ENCODE data around the gene SHISA7. TPM values are rescaled to one million over a fixed set of nuclear protein-coding genes. Genes with fewer than 3 reads are reported as not detected.

SHISA7 gene
- total and polyA plus RNA-seq, 4 donors = 1.6 TPM; not detected in 3

- H3K4me3 ChIP-seq (ENCODE audit: low read depth in 1 of 3, low read length in 3 of 3) = no peak overlapping the region
- H3K27me3 ChIP-seq (ENCODE audit: control insufficient read depth in 4 of 4, insufficient read depth in 4 of 4, low read length in 3 of 4) = no peaks in the 10 kb centered on the region
- TF ChIP-seq EGR1 (IDR thresholded peaks at IDR 0.05; ENCODE audit: low read depth in 2 of 2) = no peak
- no peak for TF ChIP-seq GABPA (IDR thresholded peaks at IDR 0.05 in 1 of 2, conservative IDR thresholded peaks at IDR 0.05 in 1 of 2)
- TF ChIP-seq FOXA2 (IDR thresholded peaks at IDR 0.05) = no peak
- no peak for TF ChIP-seq NR2F2 (IDR thresholded peaks at IDR 0.05)
- no peak for TF ChIP-seq MAX (IDR thresholded peaks at IDR 0.05)
- no peak for TF ChIP-seq RXRA (IDR thresholded peaks at IDR 0.05)
- no peak for TF ChIP-seq ZBTB33 (IDR thresholded peaks at IDR 0.05)
- TF ChIP-seq CTCF (IDR thresholded peaks at IDR 0.05; ENCODE audit: low read depth, low read length, missing input control) = no peak
- TF ChIP-seq HNF4G (IDR thresholded peaks at IDR 0.05) = no peak
- TF ChIP-seq FOXA1 (IDR thresholded peaks at IDR 0.05) = no peak
- TF ChIP-seq YY1 (IDR thresholded peaks at IDR 0.05) = no peak
- no peaks in the 10 kb centered on the region for H3K9me3 ChIP-seq (ENCODE audit: control insufficient read depth in 4 of 4, low read length in 3 of 4)
- no peak overlapping the region for H3K27ac ChIP-seq (ENCODE audit: low read depth in 1 of 2, low read length in 2 of 2)
- H3K4me1 ChIP-seq (ENCODE audit: control insufficient read depth in 4 of 4, insufficient read depth in 4 of 4, low read length in 3 of 4) = peaks cover 12 to 21% (median 17%) of the 10 kb centered on the region in 4 donors
- H3K36me3 ChIP-seq (ENCODE audit: control insufficient read depth in 4 of 4, insufficient read depth in 3 of 4, low read depth in 1 of 4, low read length in 3 of 4) = peaks cover 0 to 13% (median 4%) of the 10 kb centered on the region in 4 donors
- 91% methylated on average over 14 of the region's 14 CpGs for WGBS
- H3K9ac ChIP-seq (ENCODE audit: low read depth in 1 of 2, low read length in 2 of 2) = no peak overlapping the region
- DNase-seq (ENCODE audit: low spot score) = no peak
Observed at GRCh38 chr19:55456347-55456746, 13.2 kb upstream of the SHISA7 start.

- DNase-seq (ENCODE audit: low spot score) = no peak
- H3K9ac ChIP-seq (ENCODE audit: low read depth in 1 of 2, low read length in 2 of 2) = no peak overlapping the region
- no peaks in the 10 kb centered on the region for H3K9me3 ChIP-seq (ENCODE audit: control insufficient read depth in 4 of 4, low read length in 3 of 4)
- TF ChIP-seq TAF1 (conservative IDR thresholded peaks at IDR 0.05) (no peak), RAD21 (IDR thresholded peaks at IDR 0.05) (no peak), NR2F2 (IDR thresholded peaks at IDR 0.05) (no peak), FOXA1 (IDR thresholded peaks at IDR 0.05) (no peak), ZBTB33 (IDR thresholded peaks at IDR 0.05) (no peak), YY1 (IDR thresholded peaks at IDR 0.05) (no peak), HNF4A (conservative IDR thresholded peaks at IDR 0.05) (no peak), JUND (IDR thresholded peaks at IDR 0.05) (no peak), EGR1 (IDR thresholded peaks at IDR 0.05; ENCODE audit: low read depth in 2 of 2) (no peak), FOXA2 (IDR thresholded peaks at IDR 0.05) (no peak), MAX (IDR thresholded peaks at IDR 0.05) (no peak), RXRA (IDR thresholded peaks at IDR 0.05) (no peak), ATF3 (IDR thresholded peaks at IDR 0.05) (no peak), SP1 (IDR thresholded peaks at IDR 0.05) (no peak), CTCF (IDR thresholded peaks at IDR 0.05; ENCODE audit: low read depth, low read length, missing input control) (no peak), GABPA (IDR thresholded peaks at IDR 0.05 in 1 of 2, conservative IDR thresholded peaks at IDR 0.05 in 1 of 2) (no peak), HNF4G (IDR thresholded peaks at IDR 0.05) (no peak)
- no peak overlapping the region for H3K4me3 ChIP-seq (ENCODE audit: low read depth in 1 of 3, low read length in 3 of 3)
- WGBS = 92% methylated on average over 11 of the region's 11 CpGs
- peaks cover 0 to 13% (median 4%) of the 10 kb centered on the region in 4 donors for H3K36me3 ChIP-seq (ENCODE audit: control insufficient read depth in 4 of 4, insufficient read depth in 3 of 4, low read depth in 1 of 4, low read length in 3 of 4)
- H3K4me1 ChIP-seq (ENCODE audit: control insufficient read depth in 4 of 4, insufficient read depth in 4 of 4, low read length in 3 of 4) = peaks cover 8 to 16% (median 15%) of the 10 kb centered on the region in 4 donors
- no peaks in the 10 kb centered on the region for H3K27me3 ChIP-seq (ENCODE audit: control insufficient read depth in 4 of 4, insufficient read depth in 4 of 4, low read length in 3 of 4)
- H3K27ac ChIP-seq (ENCODE audit: low read depth in 1 of 2, low read length in 2 of 2) = no peak overlapping the region
Observed at GRCh38 chr19:55455576-55456235, 12.6 kb upstream of the SHISA7 start.
